GM10266 (cell line): ENCODE results near the gene ANKH.

Source experiments
- DNase-seq: peaks from one replicate; pipeline ENCODE4 v3.0.0; 2012; ENCODE audit errors: extremely low spot score
- CTCF ChIP-seq: IDR thresholded peaks from 2 replicates; pipeline ENCODE4 v1.5.1; 2012; ENCODE audit warnings: mild to moderate bottlenecking, low read depth; ENCODE audit not compliant: control insufficient read depth, insufficient read depth; ENCODE audit errors: missing control alignments

The ANKH gene

GRCh38 chr5:14721990-14722656 lies 149.5 kb downstream of the ANKH start:
- TF ChIP-seq CTCF = no peak
- no peak for DNase-seq

DNA sequence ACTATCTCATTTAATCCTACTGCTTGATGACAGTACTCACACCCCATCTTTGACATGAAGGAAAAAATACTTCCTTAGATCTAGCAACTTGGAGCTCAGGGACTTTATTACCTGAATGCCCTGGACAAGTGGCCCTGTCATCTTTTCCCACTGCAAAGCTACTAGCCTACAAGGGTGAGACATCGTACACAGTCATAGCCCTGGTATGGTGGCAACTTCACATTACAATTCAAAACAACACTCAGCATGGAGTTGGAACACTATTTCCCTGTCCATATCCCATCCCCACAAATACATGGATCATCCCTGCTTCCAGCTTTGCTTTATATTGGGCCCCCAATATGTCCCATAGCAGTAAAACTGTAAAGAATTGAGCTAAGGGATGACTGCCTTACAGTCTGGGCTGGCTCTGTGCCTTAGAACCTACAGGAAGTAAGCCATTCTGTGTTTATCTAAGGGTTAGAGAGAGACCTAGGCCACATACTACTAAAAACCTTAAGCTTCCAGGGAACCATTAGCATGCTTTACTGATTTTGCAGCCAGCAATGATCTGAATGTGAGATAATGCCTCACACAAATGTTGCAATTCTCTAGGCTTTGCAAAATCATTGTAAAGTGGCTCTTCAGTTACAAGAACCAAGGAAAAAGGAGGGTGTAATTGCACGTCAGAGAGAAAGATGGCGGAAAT lies 151.2 kb downstream of the ANKH start:
- no peak for TF ChIP-seq CTCF
- DNase-seq = no peak

DNA sequence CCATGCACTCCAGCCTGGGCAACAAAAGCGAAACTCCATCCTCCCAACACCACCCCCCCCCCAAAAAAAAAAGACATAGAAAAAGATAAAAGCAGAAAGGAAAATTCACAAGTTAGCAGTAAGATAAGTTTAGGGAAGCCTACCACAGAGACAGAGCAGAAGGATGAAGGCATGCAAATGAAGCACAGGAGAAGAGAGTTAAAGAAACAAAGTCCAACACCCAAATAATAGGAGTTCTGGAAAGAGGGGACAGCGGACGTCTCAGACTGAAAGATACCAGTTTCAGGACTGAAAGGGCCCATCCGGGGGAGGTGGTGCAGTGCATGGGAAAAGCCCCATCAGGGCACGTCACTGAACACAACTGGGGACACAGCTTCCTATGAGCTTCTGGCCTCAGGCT lies 152.8 kb downstream of the ANKH start:
- TF ChIP-seq CTCF = no peak
- DNase-seq = peak; percentile 19

DNA sequence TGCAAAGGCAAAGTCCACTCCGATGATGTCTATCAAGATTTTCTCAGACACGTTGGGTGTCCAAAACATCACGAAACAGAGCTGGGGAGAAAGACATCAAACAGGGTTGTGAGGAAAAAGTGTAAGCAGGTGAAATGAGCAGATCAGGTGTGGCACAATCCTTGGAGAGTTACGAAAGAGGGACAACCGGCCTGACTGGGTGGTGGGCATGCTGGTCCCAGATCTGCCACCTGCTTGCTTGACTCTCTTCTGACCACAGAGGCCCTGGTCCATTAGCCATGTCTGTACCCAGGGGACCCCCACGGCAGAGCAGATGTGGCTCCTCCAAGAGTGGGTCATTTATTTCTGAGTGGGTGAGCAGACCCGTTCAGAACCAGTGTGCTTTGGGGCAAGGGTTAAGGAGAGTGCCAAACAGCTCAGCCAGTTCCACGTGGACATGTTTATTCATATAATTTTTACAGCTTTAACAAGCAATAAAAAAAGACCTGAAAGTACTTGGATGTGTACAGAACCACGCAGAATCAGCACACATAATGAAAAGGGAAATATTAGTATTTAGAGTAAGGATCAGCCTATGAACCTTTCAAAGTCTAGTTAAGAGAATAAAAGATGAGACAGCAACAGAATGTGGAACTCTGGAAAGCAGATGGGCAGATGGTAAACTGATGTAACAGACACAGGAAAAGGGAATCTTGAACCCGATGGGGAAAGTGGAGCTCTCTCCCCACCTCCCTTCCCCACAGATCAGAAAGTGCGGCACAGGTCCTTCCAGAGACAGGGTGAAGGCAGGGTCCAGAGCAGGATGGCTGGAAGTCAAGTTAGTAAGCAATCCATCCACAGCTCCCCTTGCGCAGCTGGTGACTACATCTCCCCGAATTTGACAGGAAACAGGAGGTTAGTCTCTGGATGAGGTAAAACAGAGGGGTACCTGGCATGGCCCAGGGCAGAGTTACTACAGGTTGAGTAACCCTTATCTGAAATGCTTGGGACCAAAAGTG lies 154.5 kb downstream of the ANKH start:
- TF ChIP-seq CTCF = no peak

DNA sequence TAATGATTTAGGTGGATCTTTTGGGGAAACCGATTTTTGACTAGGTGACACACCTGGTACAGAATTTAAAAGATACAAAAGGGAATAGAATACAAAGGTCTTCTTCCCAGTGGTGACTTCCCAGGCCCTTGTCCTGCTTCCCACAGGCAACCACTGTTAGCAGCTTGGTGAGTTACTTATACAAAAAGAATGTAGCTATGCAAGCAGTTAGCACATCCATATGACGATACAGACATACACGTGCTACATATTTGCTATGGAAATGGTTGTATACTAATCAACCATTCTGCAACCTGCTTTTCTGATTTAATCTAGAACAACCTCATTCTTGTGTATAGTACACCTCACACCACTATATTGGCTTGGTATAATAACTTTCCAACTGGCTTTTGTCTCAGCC lies 156.1 kb downstream of the ANKH start:
- no peak for TF ChIP-seq CTCF
- DNase-seq = no peak

More for the DNA sequence above, 154.5 kb downstream of the ANKH start:
- no peak for DNase-seq

GRCh38 chr5:14714706-14715105 lies 156.9 kb downstream of the ANKH start:
- DNase-seq = no peak

More at GRCh38 chr5:14714706-14715105, 156.9 kb downstream of the ANKH start:
- no peak for TF ChIP-seq CTCF
